Caco-2 (cell line): ENCODE measurements around the gene USP40. TPM values are rescaled to one million over a fixed set of nuclear protein-coding genes. Genes with fewer than 3 reads are reported as not detected.
A peak's percentile ranks its signal among the peaks of the same experiment; 100 is the strongest.

Source experiments
- BruUV-seq: library from RNA; stranded (reverse); fragments of 400-500 nt; replicated peaks from 2 replicates; lab custom pipeline; 2021; lab: Mats Ljungman, UMichigan
- CTCF ChIA-PET: fragments of 300-600 bp; sonication (Branson Sonifier 250); formaldehyde crosslinking; loops from one replicate; lab custom pipeline; 2022; ENCODE audit warnings: antibody characterized with exemption; lab: Charles Lee
- POLR2A ChIA-PET: fragments of 300-600 bp; sonication (Branson Sonifier 250); formaldehyde crosslinking; loops from one replicate; lab custom pipeline; 2022; ENCODE audit warnings: antibody characterized with exemption; lab: Charles Lee
- DNase-seq, 2 experiments: peaks; one replicate each; pipeline versions ENCODE4 v3.0.0 to v3.0.0-alpha.2; 2020 to 2022
- H3K27me3 ChIP-seq: replicated peaks from 2 replicates; pipeline ENCODE4 v1.6.0; 2011; ENCODE audit warnings: low read length; ENCODE audit not compliant: control insufficient read depth, insufficient read depth
- H3K36me3 ChIP-seq: 2 replicates; pipeline ENCODE4 v1.5.1; 2011; ENCODE audit warnings: low read length; ENCODE audit not compliant: control insufficient read depth, insufficient read depth
- H3K4me1 ChIP-seq: fragments of 250-450 bp; sonication (Bioruptor Pico); 2 replicates; pipeline ENCODE4 v1.5.1; 2020; ENCODE audit warnings: mild to moderate bottlenecking
- H3K4me3 ChIP-seq: 2 replicates; pipeline ENCODE4 v1.5.1; 2011; ENCODE audit warnings: low read depth, mild to moderate bottlenecking, control low read depth, low read length
- H3K9me3 ChIP-seq: fragments of 250-450 bp; sonication (Bioruptor Pico); 2 replicates; pipeline ENCODE4 v1.5.1; 2020; ENCODE audit warnings: mild to moderate bottlenecking, moderate library complexity
- H3K27ac Mint-ChIP-seq: one replicate; pipeline ENCODE4 v1.8.0; 2022; ENCODE audit warnings: mixed read lengths; ENCODE audit not compliant: unreplicated experiment
- H3K27me3 Mint-ChIP-seq: one replicate; pipeline ENCODE4 v1.8.0; 2022; ENCODE audit warnings: mixed read lengths; ENCODE audit not compliant: insufficient read depth, unreplicated experiment
- H3K36me3 Mint-ChIP-seq: one replicate; pipeline ENCODE4 v1.8.0; 2022; ENCODE audit warnings: mild to moderate bottlenecking, mixed read lengths; ENCODE audit not compliant: insufficient read depth, unreplicated experiment
- H3K4me1 Mint-ChIP-seq: one replicate; pipeline ENCODE4 v1.8.0; 2022; ENCODE audit warnings: low read depth, mixed read lengths; ENCODE audit not compliant: unreplicated experiment
- H3K4me3 Mint-ChIP-seq: one replicate; pipeline ENCODE4 v1.8.0; 2022; ENCODE audit warnings: mild to moderate bottlenecking, moderate library complexity, mixed read lengths; ENCODE audit not compliant: unreplicated experiment
- H3K9me3 Mint-ChIP-seq: one replicate; pipeline ENCODE4 v1.8.0; 2022; ENCODE audit warnings: mixed read lengths; ENCODE audit not compliant: unreplicated experiment
- CTCF ChIP-seq, 2 experiments: fragments of 200-600 bp in 1 of 2; IDR thresholded peaks; 1 replicate in 1 of 2; 2 replicates in 1 of 2; pipeline versions ENCODE4 v1.5.1 to v1.8.0; 2011 to 2022; ENCODE audit warnings: antibody characterized with exemption in 1 of 2, control low read depth in 1 of 2, inconsistent platforms in 1 of 2, low read depth in 1 of 2, low read length in 1 of 2, mild to moderate bottlenecking in 1 of 2, moderate library complexity in 1 of 2; ENCODE audit not compliant: insufficient read depth in 1 of 2, severe bottlenecking in 1 of 2, unreplicated experiment in 1 of 2
- intact Hi-C: fragments of 100-400 bp; cut with micrococcal nuclease; formaldehyde crosslinking; loops from one replicate; pipeline ENCODE4 v1.10.0; 2022; ENCODE audit not compliant: unreplicated experiment
- total RNA-seq: library from RNA; stranded (reverse); gene quantifications from 2 replicates; pipeline ENCODE4 v1.2.3, GENCODE V29; 2022

Gene USP40
- total RNA-seq, 1 experiment from 2014 or later, result 27.8 TPM

- intact Hi-C loops, result no loop called here
- DNase-seq, result no peak
Measured at GRCh38 chr2:233428008-233428407, 138.6 kb downstream of the USP40 start.

DNA sequence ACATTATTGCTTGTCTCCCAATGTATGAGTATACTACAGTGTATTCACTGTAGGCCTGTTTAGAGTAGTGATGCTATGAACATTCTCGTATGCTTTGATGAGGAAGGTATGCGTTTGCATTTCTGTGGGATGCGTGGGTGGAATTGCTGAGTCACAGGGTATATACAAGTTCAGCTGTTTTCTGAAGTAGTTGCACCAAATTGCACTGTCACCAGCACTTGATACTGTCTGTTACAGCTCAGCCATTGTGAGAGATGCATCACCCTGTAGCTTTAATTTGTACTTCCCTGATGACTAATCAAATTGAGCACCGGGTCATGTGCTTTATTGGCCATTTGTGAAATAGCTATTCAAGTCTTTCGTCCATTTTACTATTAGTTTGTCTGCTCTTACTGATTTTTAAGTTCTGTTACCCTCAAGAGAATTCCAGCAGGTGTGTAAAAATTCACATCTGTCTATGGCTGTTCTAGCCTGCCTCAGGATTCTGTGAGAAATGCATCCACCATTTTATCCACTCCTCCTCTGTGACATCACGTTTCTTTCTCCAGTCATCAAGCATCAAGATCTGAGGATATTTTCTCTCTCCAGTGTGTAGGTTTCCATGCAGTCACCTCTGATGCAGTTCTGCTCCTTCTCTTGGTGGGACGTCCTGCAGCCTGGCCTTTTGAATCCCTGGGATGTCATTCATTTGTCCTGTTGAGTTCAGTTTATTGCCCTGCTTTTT, 139.8 kb downstream of the USP40 start:
- no TSS peak for BruUV-seq
- POLR2A ChIA-PET, result no interaction called here
- intact Hi-C loops, result no loop called here
- no peaks in the 10 kb centered on the region for H3K27me3 Mint-ChIP-seq
- CTCF ChIA-PET, result interaction anchor here (0.7 kb wide), 1 partner anchor 295 kb away, joined by 4 read pairs; no protein-coding TSS in a partner anchor
- Histone ChIP-seq H3K9me3 (no peaks in the 10 kb centered on the region), H3K27me3 (no peaks in the 10 kb centered on the region), H3K36me3 (no peaks in the 10 kb centered on the region), H3K4me3 (no peak overlapping the region), H3K4me1 (peaks cover 14% of the 10 kb centered on the region)
- TF ChIP-seq CTCF (IDR thresholded peaks at IDR 0.05; ENCODE audit: insufficient read depth in 1 of 2, low read depth in 1 of 2, low read length in 1 of 2, severe bottlenecking in 1 of 2, unreplicated experiment in 1 of 2), result no peak
- H3K27ac Mint-ChIP-seq, result peak overlapping the region; percentile 17
- H3K36me3 Mint-ChIP-seq, result peaks cover 84% of the 10 kb centered on the region
- H3K9me3 Mint-ChIP-seq, result no peaks in the 10 kb centered on the region
- no peak overlapping the region for H3K4me3 Mint-ChIP-seq
- H3K4me1 Mint-ChIP-seq, result peaks cover 11% of the 10 kb centered on the region
- no peak for DNase-seq

More at GRCh38 chr2:233428008-233428407, 138.6 kb downstream of the USP40 start:
- H3K27ac Mint-ChIP-seq, result no peak overlapping the region
- Histone ChIP-seq H3K4me3 (no peak overlapping the region), H3K4me1 (peaks cover 2% of the 10 kb centered on the region), H3K36me3 (no peaks in the 10 kb centered on the region), H3K27me3 (no peaks in the 10 kb centered on the region), H3K9me3 (no peaks in the 10 kb centered on the region)
- H3K36me3 Mint-ChIP-seq, result peaks cover 87% of the 10 kb centered on the region
- no peaks in the 10 kb centered on the region for H3K27me3 Mint-ChIP-seq
- no TSS peak for BruUV-seq
- ChIA-PET POLR2A (no interaction called here), CTCF (no interaction called here)
- no peak overlapping the region for H3K4me3 Mint-ChIP-seq
- H3K9me3 Mint-ChIP-seq, result no peaks in the 10 kb centered on the region
- peaks cover 5% of the 10 kb centered on the region for H3K4me1 Mint-ChIP-seq
- no peak for TF ChIP-seq CTCF (IDR thresholded peaks at IDR 0.05; ENCODE audit: insufficient read depth in 1 of 2, low read depth in 1 of 2, low read length in 1 of 2, severe bottlenecking in 1 of 2, unreplicated experiment in 1 of 2)

Other genes with a start within 250 kb of the USP40 start
- 105 and 108 TPM in 2 replicates for gene DGKD, start 212.3 kb downstream of the USP40 start, total RNA-seq
- 0.14 and 0.50 TPM in 2 replicates for gene UGT1A8, start 50.9 kb upstream of the USP40 start, total RNA-seq
- 0.77 and 1.0 TPM in 2 replicates for gene UGT1A10, start 69.7 kb upstream of the USP40 start, total RNA-seq
- 0.20 and 0.39 TPM in 2 replicates for gene UGT1A9, start 105.1 kb upstream of the USP40 start, total RNA-seq
- gene UGT1A7, start 115.1 kb upstream of the USP40 start, total RNA-seq, result 0.18 and 0.63 TPM in 2 replicates
- gene UGT1A6, start 126.1 kb upstream of the USP40 start, total RNA-seq, result 29.2 and 33.9 TPM in 2 replicates
- gene UGT1A5, start 146.1 kb upstream of the USP40 start, total RNA-seq, result 1.00 and 1.2 TPM in 2 replicates
- gene UGT1A4, start 152.0 kb upstream of the USP40 start, total RNA-seq, result 0.79 and 0.84 TPM in 2 replicates
- gene UGT1A3, start 162.3 kb upstream of the USP40 start, total RNA-seq, result 0.64 and 0.65 TPM in 2 replicates
- gene UGT1A1, start 193.5 kb upstream of the USP40 start, total RNA-seq, result 2.6 and 3.0 TPM in 2 replicates
- not detected in 2 replicates for gene MROH2A, start 211.5 kb upstream of the USP40 start, total RNA-seq